Measurements from ENCODE around the gene MAMDC2.

GRCh38 chr9:70261131-70261870 is 217.7 kb downstream of the MAMDC2 start:
- TF ChIP-seq CTCF (IDR thresholded peaks at IDR 0.05; ENCODE audit: insufficient read depth, low read length, poor library complexity, severe bottlenecking) (no peak), EZH2phosphoT487 (conservative IDR thresholded peaks at IDR 0.05; ENCODE audit: low read length) (no peak)
